GM18507 (cell line): ENCODE measurements around the gene USO1.

Experiments
- DNase-seq: peaks from one replicate; pipeline ENCODE4 v3.0.0; 2011; ENCODE audit warnings: low read depth; ENCODE audit not compliant: insufficient read length; ENCODE audit errors: extremely low spot score
- FAIRE-seq: peaks from 2 replicates; lab custom pipeline; 2011; peaks lifted over from hg19 to GRCh38; lab: Jason Lieb, UNC

USO1 gene

DNA sequence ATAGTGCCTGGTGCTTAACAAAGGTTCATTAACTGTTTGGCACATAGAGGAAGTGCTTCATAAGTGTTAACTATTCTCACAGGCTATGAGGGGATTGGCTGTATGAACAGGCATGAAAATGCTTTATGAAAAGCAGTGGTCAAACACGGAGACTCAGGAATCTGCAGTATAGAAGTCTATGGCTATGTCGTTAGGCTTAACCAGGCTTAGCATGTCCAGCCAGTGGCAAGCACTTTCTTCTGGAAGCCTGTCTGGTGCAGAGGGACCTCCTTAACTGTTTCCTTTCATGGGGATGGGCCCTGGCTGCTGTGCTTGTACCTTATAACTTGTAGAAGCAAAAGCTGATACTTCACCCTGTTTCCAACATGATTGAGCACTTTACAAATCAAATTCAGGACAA, 99.4 kb downstream of the USO1 start:
- FAIRE-seq (no peak), DNase-seq (no peak)

DNA sequence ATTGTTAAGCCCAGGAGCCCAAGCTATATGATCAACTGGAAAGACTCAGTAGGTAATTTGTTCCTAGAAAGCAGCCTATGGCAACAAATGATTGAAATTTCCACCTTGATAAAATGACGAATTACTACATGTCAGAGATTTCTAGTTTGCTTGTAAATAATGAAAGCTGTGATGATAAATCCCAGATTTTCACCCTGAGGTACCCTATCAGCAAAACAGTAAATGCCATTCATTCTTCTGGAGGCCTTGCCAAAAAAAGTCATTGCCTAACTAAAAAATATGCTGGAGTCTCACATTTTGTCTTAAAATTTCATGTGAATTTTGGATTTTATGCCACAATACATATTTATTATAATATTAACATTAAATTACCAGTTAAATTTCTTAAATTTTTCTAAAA, 106.5 kb downstream of the USO1 start:
- FAIRE-seq (no peak), DNase-seq (no peak)

DNA sequence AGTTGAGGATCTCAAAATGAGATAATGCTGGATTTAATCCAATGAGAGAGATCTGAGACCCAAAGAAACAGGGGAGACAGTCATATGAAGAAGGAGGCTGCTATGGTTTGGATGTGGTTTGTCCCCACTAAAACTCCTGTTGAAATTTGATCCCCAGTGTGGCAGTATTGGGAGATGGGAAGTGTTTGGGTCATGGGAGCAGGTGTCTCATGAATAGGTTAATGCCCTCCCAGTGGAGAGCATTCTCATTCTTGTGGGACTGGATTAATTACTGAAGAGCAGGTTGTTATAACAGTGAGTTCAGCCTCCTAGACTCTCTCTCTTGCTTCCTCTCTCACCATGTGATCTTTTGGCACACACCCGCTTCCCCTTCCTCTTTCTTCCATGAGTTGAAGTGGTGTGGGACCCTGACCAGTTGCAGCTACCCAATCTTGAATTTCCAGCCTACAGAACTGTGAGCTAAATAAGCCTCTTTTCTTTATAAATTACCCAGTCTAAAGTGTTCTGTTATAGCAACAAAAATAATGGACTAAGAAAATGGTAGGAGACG, 107.6 kb downstream of the USO1 start:
- FAIRE-seq (no peak), DNase-seq (no peak)

DNA sequence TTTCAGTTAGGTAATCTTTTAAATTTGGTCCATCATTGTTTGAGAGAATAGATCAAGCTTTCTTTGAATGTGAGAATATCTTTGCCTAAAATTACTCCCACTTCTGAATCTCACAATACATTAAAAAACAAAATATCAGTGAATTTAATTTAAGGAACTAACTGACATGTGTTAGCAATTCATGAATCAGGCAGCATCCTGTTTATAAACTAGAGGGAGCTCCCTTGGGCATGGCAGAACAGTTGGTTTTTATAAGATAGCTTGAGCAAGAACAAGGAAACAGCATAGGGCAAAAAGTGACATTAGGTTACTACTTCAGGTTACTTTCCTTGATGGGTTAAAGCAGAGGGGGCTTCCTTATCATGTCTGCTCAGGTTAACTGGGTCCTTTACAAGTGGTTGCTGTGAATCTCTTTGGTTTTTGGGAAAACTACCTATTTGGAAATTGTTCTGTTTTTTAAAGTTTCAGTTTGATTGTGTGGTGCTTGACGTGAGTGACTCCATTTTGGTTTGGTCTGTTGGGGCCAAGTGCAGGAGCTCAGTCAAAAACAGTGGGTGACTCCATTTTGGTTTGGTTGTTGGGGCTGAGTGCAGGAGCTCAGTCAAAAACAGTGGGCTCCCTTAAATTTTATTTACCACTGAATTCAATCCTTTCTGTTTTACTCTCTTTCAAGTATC, 109.9 kb downstream of the USO1 start:
- FAIRE-seq, result no peak

GRCh38 chr4:75834772-75835154, 110.4 kb downstream of the USO1 start:
- DNase-seq (no peak), FAIRE-seq (no peak)

More for the DNA sequence above, 109.9 kb downstream of the USO1 start:
- no peak for DNase-seq

DNA sequence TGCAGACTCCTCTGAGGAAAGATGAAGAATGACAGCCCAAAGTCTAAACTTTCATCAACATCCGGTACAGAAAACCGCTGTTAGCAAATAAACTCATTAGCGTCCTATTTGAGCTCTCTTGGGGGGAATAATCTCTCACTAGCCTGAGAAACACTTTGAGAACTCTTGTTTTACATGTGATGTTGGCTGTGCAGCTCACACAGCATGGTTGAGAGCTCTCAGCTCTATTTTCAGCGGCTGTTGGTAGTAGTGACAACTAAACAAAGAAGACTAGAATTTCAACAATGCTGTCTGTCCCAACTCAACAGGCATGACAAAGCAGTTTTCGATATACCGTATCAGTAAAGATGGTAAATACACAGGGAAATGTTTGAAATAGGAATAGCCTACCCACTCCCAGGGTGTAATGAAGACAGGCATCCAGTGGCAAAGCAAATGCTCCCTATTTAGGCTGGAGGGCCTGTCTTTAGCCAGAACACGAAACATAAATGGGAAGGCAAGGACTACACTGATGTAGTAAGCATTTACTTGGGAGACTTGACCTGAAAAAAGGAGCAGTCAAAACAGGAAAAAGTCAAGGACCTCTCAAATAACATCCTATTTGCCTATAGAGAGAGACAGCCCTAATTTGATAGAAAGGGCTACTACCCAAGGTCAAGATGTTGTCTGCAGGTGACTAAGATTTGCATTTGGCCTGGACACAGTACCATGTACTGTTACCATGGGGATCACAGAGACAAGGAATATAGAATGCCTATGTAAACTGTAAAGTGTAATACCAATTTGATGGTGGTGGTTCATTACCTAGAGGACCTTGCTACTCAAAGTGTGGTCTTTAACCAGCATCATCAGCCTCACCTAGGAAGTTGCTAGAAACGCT, 117.5 kb downstream of the USO1 start:
- no peak for FAIRE-seq
- DNase-seq, result no peak

DNA sequence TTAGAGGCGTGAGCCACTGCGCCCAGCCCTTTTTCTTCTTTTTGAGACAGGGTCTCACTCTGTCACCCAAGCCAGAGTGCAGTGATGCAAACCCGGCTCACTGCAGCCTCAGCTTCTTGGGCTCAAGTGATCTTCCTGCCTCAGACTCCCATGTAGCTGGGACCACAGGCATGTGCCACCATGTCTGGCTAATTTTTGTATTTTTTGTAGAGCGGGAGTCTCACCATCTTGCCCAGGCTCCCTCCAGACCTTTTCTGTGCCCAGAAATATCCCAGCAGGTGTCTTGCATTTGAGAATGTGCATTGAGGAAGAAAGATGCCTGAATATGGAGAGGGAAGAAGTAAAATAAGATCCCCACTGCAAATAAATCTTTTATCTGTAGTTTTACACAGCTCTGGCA, 119.2 kb downstream of the USO1 start:
- no peak for FAIRE-seq
- no peak for DNase-seq

- FAIRE-seq, result no peak
- DNase-seq, result no peak
Observed at GRCh38 chr4:75844151-75844662, 119.8 kb downstream of the USO1 start.

- FAIRE-seq, result no peak
- no peak for DNase-seq
Observed at GRCh38 chr4:75845992-75846391, 121.6 kb downstream of the USO1 start.

- peak; percentile 29 for DNase-seq
- FAIRE-seq, result peak; percentile 83
Observed at GRCh38 chr4:75848171-75848760, 123.9 kb downstream of the USO1 start.

DNA sequence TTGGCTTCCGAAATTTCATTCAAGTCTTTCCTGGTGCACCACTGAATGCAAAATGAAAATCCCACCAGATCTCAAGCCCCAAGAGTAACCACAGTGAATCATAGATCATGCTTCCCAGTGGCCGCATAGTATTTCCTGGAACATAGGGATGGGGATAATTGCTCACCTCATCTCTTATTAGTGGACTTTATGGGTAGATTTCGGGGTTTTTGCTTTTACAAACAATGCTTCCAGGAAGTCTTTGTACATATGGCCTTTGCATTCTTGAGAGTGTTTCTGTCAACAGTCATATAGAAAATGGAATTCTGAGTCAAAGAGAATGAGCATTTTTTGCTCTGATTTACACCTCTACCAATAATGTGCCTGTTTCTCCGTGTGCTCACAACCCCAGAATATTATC, 124.5 kb downstream of the USO1 start:
- no peak for DNase-seq
- no peak for FAIRE-seq

- FAIRE-seq (no peak), DNase-seq (no peak)
Observed at GRCh38 chr4:75849461-75849860, 125.1 kb downstream of the USO1 start.

GRCh38 chr4:75858721-75859120, 134.3 kb downstream of the USO1 start:
- DNase-seq (no peak), FAIRE-seq (no peak)

DNA sequence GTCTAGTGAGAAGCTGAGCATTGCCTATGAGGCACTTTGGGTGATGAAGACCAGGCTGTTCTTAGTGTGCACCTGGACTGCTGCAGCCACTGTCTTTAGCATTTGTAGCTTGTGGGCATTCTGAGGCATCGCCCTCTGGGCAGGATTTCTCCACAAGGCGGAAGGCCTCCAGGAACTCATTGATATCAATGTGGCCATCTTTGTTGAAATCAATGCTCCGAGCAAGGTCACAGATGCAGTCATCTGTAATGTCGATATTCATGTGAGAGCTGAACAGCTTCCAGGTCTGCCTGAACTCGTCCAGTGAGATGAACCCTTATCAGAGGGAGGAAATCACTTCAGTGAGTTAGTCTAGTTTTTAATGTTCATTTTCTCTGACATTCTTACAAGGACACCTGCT, 136.2 kb downstream of the USO1 start:
- DNase-seq (no peak), FAIRE-seq (no peak)
